Stimulated activated CD4-positive, alpha-beta T cell treated with anti-CD3 and anti-CD28 coated beads, Interleukin-12 subunit alpha, Interleukin-12 subunit beta, amount 100 ng/mL, for 4 hours (primary cell): ENCODE results near the gene CIROP.

Experiments
- DNase-seq: peaks from one replicate; pipeline ENCODE4 v3.0.0-alpha.2; 2020

The CIROP gene

GRCh38 chr14:23129759-23130316 is 25.0 kb upstream of the CIROP start:
- DNase-seq, result no peak

DNA sequence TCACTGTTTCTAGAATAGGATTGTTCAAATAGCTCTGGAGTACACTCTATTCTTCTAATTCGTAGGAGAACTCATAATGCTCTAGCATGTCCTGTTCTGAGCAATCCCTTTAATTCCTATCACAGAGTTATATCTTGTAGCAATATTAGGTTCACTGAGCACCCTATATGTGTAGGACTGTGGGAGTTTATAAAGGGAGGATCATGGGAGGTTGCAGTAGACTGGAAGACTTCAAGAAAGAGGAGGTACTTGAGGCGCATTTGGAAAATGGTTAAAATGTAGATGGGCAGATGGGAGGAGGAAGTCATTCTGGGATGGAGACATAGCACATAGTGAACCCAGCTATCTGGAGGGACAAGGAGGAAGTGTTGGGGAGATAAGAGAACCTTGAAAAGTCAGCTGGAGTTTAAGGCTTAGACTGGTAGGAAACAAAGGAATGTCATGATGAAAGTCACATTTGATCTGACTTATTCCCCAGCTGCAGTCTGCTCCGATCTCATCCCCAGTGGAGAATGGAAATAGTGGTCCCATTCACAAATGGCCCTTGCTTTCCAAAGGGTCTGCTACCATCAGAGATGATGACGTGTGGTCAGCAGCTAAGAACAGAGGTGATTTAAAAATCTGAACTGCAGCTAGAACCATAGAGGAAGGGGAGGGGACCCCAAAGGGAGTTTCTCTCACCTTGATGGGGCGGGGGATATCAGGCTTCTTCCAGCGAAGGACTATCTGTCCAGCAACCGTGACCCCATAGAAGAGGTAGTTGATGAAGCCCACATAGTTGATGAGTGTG is 24.4 kb upstream of the CIROP start:
- no peak for DNase-seq

DNA sequence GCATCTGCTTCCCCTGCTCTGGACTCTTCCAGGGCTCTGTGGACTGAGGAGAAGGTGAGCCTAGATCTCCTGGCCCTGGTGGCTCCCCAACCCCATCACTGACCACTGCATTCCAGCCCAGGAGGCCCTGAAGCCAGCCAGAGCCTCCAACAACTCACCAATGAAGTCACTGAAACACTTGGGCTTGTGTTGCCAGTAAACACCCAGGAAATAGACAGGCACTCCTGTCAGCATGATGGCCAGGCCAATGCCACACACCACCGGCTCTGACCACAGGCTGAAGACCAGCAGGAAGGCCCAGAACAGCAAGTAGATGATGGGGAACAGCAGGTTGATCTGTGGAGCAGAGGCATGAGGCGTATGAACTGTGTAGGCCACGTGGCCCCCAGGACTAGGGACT is 23.1 kb upstream of the CIROP start:
- no peak for DNase-seq

- DNase-seq, result no peak
Measured at GRCh38 chr14:23126548-23127278, 21.9 kb upstream of the CIROP start.

- no peak for DNase-seq
Measured at GRCh38 chr14:23125933-23126524, 21.2 kb upstream of the CIROP start.

DNA sequence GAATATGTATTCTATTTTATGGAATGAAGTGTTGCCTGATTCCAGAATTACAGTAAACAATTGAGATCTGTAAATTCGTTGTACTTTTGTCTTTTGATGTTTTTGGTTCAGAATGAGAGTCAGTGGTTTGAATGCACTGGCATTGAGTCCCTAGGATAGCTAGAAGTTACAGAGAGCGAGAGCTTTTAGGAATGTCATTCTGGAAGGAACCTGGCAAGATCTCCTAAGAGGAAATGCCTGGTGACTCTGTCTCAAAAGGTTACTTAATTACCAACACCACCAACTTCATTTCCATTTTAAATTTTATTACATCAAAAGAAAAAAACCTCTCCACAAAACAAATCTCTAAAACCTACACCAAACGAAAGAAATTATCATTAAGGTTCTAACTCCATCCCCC is 20.2 kb upstream of the CIROP start:
- no peak for DNase-seq

DNA sequence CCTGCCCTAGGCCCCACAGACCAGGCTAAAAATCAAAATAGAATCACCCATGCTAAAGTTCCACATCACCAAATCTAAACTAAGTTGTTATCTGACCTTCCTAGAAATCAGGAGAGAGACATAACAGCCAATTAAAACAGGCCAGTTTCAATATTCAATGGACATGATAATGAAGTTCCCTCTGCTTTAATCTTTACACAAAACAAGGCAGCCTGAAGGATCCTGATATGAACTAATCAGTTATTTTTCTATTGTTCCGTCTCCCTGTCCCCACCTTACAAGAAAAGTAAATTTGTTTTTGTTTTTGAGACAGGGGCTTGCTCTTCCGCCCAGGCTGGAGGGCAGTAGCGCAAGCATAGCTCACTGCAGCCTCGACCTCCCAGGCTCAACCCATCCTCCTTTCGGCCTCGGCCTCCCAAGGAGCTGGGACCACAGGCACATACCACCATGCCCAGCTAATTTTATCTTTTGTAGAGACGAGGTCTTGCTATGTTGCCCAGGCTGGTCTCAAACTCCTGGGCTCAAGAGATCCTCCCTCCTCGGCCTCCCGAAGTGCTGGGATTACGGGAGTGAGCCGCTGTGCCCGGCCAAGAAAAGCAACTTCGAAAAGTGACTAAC is 19.7 kb upstream of the CIROP start:
- no peak for DNase-seq

- DNase-seq, result no peak
Measured at GRCh38 chr14:23123419-23123818, 18.6 kb upstream of the CIROP start.

DNA sequence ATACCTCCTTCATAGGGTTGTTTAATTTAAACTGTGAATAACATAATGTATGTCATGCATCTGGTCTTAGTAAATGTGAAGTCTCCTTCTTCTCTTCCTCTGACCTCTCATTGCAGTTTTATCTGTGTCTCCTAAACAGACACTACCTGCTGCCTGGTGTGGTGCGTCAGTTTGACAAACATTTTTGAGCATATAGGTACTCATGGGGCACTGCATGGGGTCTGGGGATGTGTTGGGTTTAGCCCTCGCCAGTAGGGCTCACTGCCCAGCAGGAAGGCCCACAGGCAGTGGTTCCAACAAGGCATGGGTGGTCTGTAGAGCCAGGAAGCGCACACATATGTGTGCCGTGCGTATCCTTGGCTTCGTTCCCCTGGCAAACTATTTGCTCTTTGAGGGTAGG is 17.3 kb upstream of the CIROP start:
- DNase-seq, result no peak

GRCh38 chr14:23121361-23121771 is 16.6 kb upstream of the CIROP start:
- DNase-seq, result no peak

GRCh38 chr14:23120541-23121251 is 15.9 kb upstream of the CIROP start:
- DNase-seq, result peak; percentile 67

- peak; percentile 24 for DNase-seq
Measured at GRCh38 chr14:23119363-23120327, 14.9 kb upstream of the CIROP start.

- DNase-seq, result no peak
Measured at GRCh38 chr14:23118506-23119362, 13.9 kb upstream of the CIROP start, which contains the start of gene CEBPE. TSS of gene CEBPE (minus strand) at chr14:23119255. CDS start at chr14:23119091, 164 bp downstream.

- DNase-seq, result no peak
Measured at GRCh38 chr14:23117371-23118020, 12.7 kb upstream of the CIROP start.

DNA sequence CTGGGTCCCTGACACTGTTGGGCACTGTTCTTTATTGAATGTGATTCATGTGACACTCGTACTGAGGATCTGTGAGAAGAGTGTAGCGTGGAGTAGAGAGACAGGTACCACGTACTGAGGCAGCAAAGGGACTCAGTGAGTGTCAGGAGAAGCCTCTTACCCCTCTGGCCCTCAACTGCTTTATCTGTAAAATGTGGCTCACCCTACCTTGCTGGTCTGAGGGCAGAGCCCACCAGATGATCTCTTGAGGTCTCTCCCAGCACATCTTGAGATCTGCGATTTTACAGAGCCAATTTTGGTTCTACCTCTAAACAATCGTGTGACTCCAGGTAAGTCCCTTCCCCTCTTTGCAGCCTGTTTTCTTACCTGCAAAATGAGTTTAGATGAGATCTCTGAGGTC is 11.1 kb upstream of the CIROP start:
- no peak for DNase-seq

- no peak for DNase-seq
Measured at GRCh38 chr14:23115039-23115731, 10.4 kb upstream of the CIROP start.

DNA sequence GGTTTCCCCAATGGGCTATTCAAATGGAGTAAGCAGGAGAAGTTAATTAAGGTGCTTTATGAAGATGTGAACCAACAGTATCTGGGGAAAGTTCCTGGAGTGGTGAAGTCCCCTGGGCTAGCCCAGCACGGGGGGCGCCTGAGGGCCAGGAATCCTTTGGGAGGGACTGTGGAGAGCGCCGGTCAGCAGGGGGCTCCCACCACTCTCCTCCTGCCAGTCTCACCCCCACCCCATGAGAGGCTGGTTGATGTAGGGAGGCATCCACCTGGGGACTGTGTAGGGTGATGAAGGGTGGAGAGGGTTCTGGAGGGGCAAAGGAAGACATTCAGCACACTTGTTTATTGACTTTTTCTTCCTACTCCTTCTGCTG is 9.9 kb upstream of the CIROP start:
- no peak for DNase-seq

DNA sequence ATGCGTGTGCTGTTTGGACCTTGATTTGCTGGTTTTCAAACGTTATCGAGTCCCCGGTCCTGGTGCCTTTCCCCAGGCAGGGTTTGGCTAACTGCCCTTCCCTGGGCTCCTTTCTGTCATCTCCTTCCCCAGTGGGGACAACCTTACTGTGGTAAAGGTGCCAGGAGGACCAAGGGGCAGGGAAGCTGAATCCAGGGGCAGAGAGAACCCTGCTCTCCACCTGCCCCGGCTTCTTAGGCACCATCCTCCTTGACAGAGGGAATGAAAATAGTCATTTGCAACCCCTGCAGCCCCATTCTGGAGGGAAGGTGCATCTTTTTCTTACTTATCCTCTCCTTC is 9.3 kb upstream of the CIROP start:
- DNase-seq, result no peak

GRCh38 chr14:23113431-23114119 is 8.8 kb upstream of the CIROP start:
- DNase-seq, result no peak
